ENCODE results near the gene KRTAP4-7.

DNA sequence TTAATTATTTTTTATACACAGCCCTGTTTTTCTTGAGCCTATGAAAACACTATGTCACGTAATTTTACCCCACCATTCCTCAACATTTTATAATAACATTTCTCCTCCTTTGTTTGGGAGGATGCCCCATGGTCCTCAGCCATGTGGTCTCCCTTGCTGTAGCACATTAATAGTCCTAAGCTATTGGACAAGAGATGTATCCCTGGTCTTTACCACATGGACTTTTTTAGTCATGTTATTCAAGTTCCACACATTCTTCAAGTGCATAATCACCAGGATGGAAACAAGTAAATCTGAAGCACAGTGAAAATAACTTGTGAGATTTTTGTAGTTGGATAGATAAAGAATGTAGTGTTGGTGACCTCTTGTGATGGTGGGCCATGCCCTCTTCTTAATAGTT is 22.0 kb upstream of the KRTAP4-7 start:
- TF ChIP-seq CTCF (conservative IDR thresholded peaks at IDR 0.05; ENCODE audit: low read depth, low read length): 0 out of 2 replicates have a peak, but pooled peaks have one; percentile 10
- TF ChIP-seq MAFK (IDR thresholded peaks at IDR 0.05; ENCODE audit: low read depth, low read length): no peak
- TF ChIP-seq CHD1 (IDR thresholded peaks at IDR 0.05; ENCODE audit: low read depth, low read length): no peak
- peak; percentile 31 for TF ChIP-seq RAD21 (IDR thresholded peaks at IDR 0.05; ENCODE audit: low read length)
- no peak for TF ChIP-seq POLR2A (IDR thresholded peaks at IDR 0.05; ENCODE audit: low read depth, low read length)
- no peak for TF ChIP-seq CEBPB (IDR thresholded peaks at IDR 0.05; ENCODE audit: low read depth, low read length)
- no peak for TF ChIP-seq RFX5 (IDR thresholded peaks at IDR 0.05; ENCODE audit: low read depth, low read length)
